GM18498 (cell line): Measurements from ENCODE around the gene CCNT2.
"Not testable (repeated sequence)": the region's sequence is repeated elsewhere in the genome, so short reads cannot be mapped to it uniquely, and the experiment has no call there.

Experiments
- ATAC-seq: cut with Tn5 transposase; IDR thresholded peaks from one replicate; pipeline ENCODE4 v1.9.1; 2021; ENCODE audit warnings: mild to moderate bottlenecking, moderate library complexity; ENCODE audit not compliant: unreplicated experiment

Gene CCNT2

DNA sequence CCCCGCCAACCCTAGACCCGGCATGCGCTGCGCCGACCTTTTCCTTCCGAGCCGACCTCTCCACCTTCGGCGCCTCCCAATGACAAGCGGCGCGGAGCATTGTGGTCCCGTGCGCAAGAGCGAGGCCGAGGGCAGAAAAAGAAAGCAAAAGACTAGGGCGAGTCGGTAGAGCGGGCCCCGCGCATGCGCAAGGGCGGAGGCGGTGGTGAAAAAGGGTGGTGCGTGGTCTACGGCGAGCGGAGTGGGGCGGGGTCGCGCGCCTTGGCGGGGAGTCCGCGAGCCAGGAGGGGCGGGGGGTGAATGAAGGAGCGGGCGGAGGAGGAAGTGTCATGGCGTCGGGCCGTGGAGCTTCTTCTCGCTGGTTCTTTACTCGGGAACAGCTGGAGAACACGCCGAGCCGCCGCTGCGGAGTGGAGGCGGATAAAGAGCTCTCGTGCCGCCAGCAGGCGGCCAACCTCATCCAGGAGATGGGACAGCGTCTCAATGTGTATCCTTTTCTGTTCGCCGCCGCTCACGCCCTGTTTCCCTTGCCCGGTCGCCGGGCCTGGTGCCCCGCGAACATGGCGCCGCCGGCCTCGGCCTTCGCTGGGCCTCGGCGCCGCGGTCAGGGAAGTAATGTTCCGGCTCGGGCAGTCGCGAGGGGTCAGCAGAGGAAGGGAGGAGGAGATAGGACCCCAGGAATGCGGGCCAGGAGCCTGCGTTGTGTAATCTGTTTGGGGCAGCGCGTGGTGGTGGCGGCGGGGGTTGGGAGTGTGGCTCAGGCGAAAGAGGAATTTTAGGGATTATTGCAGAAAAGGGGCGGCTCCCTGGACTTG is at the start of gene CCNT2:
TSS of gene CCNT2 (plus strand) at position 297 of the 815 bp plus-strand sequence. CDS start at position 330, 33 bp downstream.
- peak; percentile 81 for ATAC-seq

GRCh38 chr2:134869946-134870736 is 48.5 kb upstream of the CCNT2 start:
- ATAC-seq: no peak

- ATAC-seq: no peak
These were observed 45.5 kb upstream of the CCNT2 start for GRCh38 chr2:134873152-134873551.

DNA sequence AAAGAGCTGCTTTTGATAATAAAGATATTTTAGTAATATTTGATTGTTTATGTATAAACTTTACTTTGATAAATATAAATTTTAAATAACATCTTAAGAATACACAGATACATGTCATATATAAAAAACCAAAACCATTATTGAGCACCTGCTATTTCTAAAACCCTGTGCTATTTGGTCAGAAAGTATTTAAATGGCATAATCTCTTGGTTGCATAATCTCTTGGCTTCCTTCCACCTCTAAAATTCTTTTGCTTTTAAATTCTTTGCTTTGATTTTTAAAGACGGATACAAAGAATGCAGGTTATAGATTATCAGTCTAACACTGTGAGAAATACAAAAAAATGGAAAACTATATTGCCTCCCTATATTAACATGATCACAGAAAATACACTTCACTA is 43.3 kb upstream of the CCNT2 start:
- ATAC-seq: no peak

DNA sequence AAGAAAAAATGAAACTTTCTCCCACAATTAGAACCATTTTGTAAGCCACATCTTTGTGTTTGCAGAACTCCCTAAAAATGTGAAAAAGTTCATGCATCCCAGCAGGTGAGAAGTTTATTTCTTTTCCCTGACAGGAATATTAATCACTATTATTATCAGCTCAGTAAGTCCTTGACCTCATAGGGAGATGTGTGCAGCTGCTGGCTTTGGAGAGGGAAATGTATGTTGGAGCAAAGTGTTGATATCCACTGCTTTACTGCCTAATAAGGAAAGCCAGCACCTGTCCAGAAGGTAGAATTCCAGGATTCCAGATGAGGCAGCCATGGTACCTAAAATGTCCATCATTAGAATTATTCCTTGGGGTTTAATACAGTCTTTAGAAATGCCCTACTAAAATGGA is 35.8 kb upstream of the CCNT2 start:
- no peak for ATAC-seq

DNA sequence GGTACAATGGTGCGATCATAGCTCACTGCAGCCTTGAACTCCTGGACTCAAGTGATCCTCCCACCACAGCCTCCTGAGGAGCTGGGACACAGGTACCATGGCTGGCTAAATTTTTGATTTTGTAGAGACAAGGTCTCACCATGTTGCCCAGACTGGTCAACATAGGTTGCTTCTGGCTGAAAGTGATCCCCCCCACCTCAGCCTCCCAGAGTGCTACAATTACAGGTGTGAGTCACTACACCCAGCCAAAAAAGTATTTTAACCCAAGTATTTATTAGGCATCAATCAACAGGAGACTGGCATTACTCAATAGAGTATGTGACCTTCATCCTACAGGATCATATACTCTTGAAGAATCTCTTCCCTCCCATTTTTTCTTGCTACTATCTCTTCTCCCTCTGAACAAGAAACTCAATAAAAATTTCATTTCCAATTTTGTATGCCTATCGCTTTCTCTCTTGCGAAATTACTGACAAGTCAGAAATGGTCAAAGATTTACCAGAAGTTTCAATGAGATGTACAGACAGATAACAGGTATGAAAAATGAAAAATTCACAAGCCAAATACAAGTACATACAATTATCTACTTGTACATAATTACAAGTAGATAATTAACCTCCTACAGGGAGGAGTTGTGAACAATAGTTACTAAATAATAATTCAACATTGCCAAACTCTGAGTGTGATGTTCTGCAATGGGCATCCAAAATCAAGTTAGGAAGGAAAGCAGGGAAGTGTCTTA is 34.9 kb upstream of the CCNT2 start:
- no peak for ATAC-seq

DNA sequence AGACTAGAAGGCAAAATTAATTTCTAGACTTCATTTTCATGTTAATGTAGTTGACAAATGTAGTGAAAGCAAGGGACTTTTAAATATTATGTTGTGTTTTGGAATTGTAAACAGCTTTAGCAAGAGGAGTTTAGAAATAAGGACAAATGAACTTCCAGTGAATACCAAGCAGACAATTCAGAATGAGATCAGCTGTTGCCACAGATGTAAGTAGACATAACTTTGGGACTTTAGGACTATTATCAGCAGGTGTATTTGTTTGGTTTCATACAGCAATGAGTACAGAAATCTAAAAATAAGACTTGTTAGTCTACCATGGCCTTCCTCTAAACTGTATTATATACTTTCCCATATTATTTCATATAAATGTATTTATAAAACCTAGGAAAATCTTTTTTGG is 34.2 kb upstream of the CCNT2 start:
- ATAC-seq: no peak

- no peak for ATAC-seq
These were observed 26.2 kb upstream of the CCNT2 start for GRCh38 chr2:134892282-134893035.

GRCh38 chr2:134897932-134898331 is 20.7 kb upstream of the CCNT2 start:
- ATAC-seq: no peak

DNA sequence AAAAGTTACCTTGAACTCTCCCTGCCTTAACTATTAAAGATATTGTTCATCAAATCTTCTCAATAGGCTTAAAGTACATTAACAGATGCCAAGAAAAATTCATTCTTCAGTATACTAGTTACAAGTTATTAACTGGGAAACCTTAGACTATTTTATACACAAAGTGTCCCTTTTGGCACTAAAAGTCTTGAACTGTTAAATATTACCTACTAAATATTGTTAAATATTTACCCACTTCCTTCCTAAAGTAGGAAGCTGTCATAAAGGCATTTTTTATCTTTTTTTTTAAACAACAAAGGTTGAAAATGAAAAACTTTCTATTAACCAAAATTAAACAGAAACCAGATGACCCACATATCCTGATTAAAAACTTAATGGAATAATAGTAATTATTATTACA is 19.4 kb upstream of the CCNT2 start:
- no peak for ATAC-seq

DNA sequence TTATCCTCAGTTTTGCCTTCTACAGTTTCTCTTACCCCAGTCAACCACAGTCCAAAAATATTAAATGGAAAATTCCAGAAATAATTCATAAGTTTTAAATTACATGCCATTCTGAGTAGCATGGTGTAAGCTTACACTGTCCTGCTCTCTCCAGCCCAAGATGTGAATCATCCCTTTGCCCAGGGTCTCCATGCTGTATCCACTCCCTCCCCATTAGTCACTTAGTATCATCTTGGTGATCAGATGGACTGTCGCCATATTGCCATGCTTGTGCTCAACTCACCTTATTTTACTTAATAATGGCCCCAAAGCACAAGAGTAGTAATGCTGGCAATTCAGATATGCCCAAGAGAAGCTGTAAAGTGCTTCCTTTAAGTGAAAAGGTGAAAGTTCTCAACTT is 18.5 kb upstream of the CCNT2 start:
- no peak for ATAC-seq

DNA sequence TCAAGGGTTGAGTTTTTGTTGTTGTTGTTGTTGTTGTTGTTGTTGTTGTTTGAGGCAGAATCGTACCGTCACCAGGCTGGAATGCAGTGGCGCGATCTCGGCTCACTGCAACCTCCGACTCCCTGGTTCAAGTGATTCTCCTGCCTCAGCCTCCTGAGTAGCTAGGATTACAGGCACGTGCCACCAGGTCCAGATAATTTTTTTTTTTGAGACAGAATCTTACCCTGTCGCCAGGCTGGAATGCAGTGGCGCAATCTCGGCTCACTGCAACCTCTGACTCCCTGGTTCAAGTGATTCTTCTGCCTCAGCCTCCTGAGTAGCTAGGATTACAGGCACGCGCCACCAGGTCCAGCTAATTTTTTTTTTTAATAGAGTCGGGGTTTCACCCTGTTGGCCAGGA is 14.9 kb upstream of the CCNT2 start:
- not testable (repeated sequence) for ATAC-seq

- ATAC-seq: no peak
These were observed 13.5 kb upstream of the CCNT2 start for GRCh38 chr2:134905168-134905567.

GRCh38 chr2:134906726-134907125 is 11.9 kb upstream of the CCNT2 start:
- no peak for ATAC-seq

- ATAC-seq: not testable (repeated sequence)
These were observed 11.0 kb upstream of the CCNT2 start for GRCh38 chr2:134907441-134908116.

- ATAC-seq: no peak
These were observed 7.7 kb upstream of the CCNT2 start for GRCh38 chr2:134910763-134911399.

DNA sequence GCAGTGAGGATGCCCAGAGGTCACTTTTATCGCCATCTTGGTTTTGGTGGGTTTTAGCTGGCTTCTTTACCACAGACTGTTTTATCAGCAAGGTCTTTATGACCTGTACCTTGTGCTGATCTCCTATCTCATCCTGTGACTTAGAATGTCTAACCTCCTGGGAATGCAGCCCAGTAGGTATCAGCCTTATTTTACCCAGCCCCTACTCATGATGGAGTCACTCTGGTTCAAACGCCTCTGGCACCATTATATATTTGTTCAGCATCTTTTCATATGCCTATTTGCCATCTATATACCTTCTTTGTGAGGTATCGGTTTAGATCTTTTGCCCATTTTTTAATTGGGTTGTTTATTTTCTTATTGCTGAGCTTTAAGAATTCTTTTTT is 7.2 kb upstream of the CCNT2 start:
- no peak for ATAC-seq

DNA sequence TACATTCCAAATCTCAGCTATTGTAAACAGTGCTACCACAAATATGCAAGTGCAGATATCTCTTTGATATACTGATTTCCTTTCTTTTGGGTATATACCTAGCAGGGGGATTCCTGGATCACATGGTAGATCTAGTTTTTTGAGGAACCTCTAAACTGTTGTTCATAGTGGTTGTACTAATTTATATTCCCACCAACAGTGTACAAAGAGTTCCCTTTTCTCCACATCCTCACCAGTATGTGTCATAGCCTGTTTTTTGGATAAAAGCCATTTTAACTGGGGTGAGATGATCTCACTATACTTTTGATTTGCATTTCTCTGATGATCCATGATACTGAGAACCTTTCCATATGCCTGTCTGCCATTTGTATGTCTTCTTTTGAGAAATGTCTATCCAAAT is 6.3 kb upstream of the CCNT2 start:
- ATAC-seq: no peak

- ATAC-seq: peak; percentile 1
These were observed 1.2 kb upstream of the CCNT2 start for GRCh38 chr2:134917360-134917865.
